ENCODE data around the gene UBR3.

GRCh38 chr2:170113168-170113894, 286.1 kb downstream of the UBR3 start:
- no peak for TF ChIP-seq CTCF (IDR thresholded peaks at IDR 0.05)
- no peak for TF ChIP-seq EP300 (IDR thresholded peaks at IDR 0.05)
